Measurements from ENCODE around the gene ELAVL2.

- TF ChIP-seq CTCF (conservative IDR thresholded peaks at IDR 0.05) (no peak), EZH2 (IDR thresholded peaks at IDR 0.05; ENCODE audit: low read depth) (no peak)
These were observed 163.7 kb downstream of the ELAVL2 start for GRCh38 chr9:23662320-23662719.
